H9 (cell line): ENCODE results near the gene SLC25A24. TPM values are rescaled to one million over a fixed set of nuclear protein-coding genes. Genes with fewer than 3 reads are reported as not detected.

Source experiments
- DNase-seq: peaks from one replicate; pipeline ENCODE4 v3.0.0-alpha.2; 2017
- H2AFZ ChIP-seq: one replicate; pipeline ENCODE4 v1.6.1; 2013; ENCODE audit warnings: mild to moderate bottlenecking, low read length, control low read depth, moderate library complexity
- H2AK5ac ChIP-seq: 2 replicates; pipeline ENCODE4 v1.6.1; 2013; ENCODE audit warnings: low read length, control low read depth, mixed read lengths; ENCODE audit not compliant: insufficient read length
- H2BK120ac ChIP-seq: one replicate; pipeline ENCODE4 v1.6.1; 2013; ENCODE audit warnings: low read depth, mild to moderate bottlenecking, low read length, control low read depth, inconsistent platforms; ENCODE audit not compliant: poor library complexity, severe bottlenecking
- H2BK12ac ChIP-seq: 2 replicates; pipeline ENCODE4 v1.6.1; 2013; ENCODE audit warnings: low read length, control low read depth, mixed read lengths, low read depth; ENCODE audit not compliant: insufficient read length
- H2BK15ac ChIP-seq: 2 replicates; pipeline ENCODE4 v1.6.1; 2013; ENCODE audit warnings: low read depth, low read length, control low read depth
- H2BK20ac ChIP-seq: one replicate; pipeline ENCODE4 v1.6.1; 2013; ENCODE audit warnings: low read depth, mild to moderate bottlenecking, low read length, control low read depth, inconsistent platforms; ENCODE audit not compliant: poor library complexity, severe bottlenecking
- H2BK5ac ChIP-seq: 2 replicates; pipeline ENCODE4 v1.6.1; 2013; ENCODE audit warnings: low read length, control low read depth, mixed read lengths; ENCODE audit not compliant: insufficient read length
- H3K14ac ChIP-seq: 2 replicates; pipeline ENCODE4 v1.6.1; 2013; ENCODE audit warnings: low read length, control low read depth; ENCODE audit not compliant: insufficient read depth
- H3K18ac ChIP-seq: 2 replicates; pipeline ENCODE4 v1.6.1; 2013; ENCODE audit warnings: low read depth, mild to moderate bottlenecking, mixed read lengths, low read length, control low read depth; ENCODE audit not compliant: insufficient read length
- H3K23ac ChIP-seq: 2 replicates; pipeline ENCODE4 v1.6.1; 2013; ENCODE audit warnings: low read length, control low read depth, mixed read lengths, low read depth; ENCODE audit not compliant: insufficient read length
- H3K23me2 ChIP-seq: 2 replicates; pipeline ENCODE4 v1.6.1; 2013; ENCODE audit warnings: low read depth, mild to moderate bottlenecking, mixed read lengths, low read length, control low read depth; ENCODE audit not compliant: insufficient read length, poor library complexity, severe bottlenecking
- H3K27ac ChIP-seq: 2 replicates; pipeline ENCODE4 v1.5.1; 2013; ENCODE audit warnings: low read length, control low read depth, mixed read lengths, low read depth; ENCODE audit not compliant: insufficient read length
- H3K27me3 ChIP-seq: 2 replicates; pipeline ENCODE4 v1.6.1; 2013; ENCODE audit warnings: low read length, control low read depth, inconsistent platforms; ENCODE audit not compliant: insufficient read depth
- H3K4ac ChIP-seq: 2 replicates; pipeline ENCODE4 v1.6.1; 2013; ENCODE audit warnings: low read depth, mild to moderate bottlenecking, control low read depth, inconsistent platforms, low read length, moderate library complexity
- H3K4me1 ChIP-seq: 2 replicates; pipeline ENCODE4 v1.6.1; 2013; ENCODE audit warnings: low read length, control low read depth, inconsistent platforms; ENCODE audit not compliant: insufficient read depth
- H3K4me2 ChIP-seq: 2 replicates; pipeline ENCODE4 v1.6.1; 2013; ENCODE audit warnings: low read length, control low read depth, mixed read lengths; ENCODE audit not compliant: insufficient read length, insufficient read depth
- H3K56ac ChIP-seq: 2 replicates; pipeline ENCODE4 v1.6.1; 2013; ENCODE audit warnings: low read depth, mild to moderate bottlenecking, mixed read lengths, low read length, control low read depth; ENCODE audit not compliant: insufficient read length
- H3K79me1 ChIP-seq: 2 replicates; pipeline ENCODE4 v1.6.1; 2013; ENCODE audit warnings: low read depth, mild to moderate bottlenecking, moderate library complexity, low read length, control low read depth, inconsistent platforms; ENCODE audit not compliant: insufficient read depth, poor library complexity, severe bottlenecking
- H3K79me2 ChIP-seq: 2 replicates; pipeline ENCODE4 v1.6.1; 2013; ENCODE audit warnings: low read length, control low read depth, inconsistent platforms; ENCODE audit not compliant: insufficient read depth
- H3K9ac ChIP-seq: 2 replicates; pipeline ENCODE4 v1.6.1; 2013; ENCODE audit warnings: low read length, control low read depth, mixed read lengths; ENCODE audit not compliant: insufficient read length; ENCODE audit errors: extremely low read depth
- H3K9me3 ChIP-seq: one replicate; pipeline ENCODE4 v1.6.1; 2013; ENCODE audit warnings: low read depth, low read length, inconsistent platforms; ENCODE audit not compliant: control insufficient read depth
- H3T11ph ChIP-seq: one replicate; pipeline ENCODE4 v1.6.1; 2013; ENCODE audit warnings: mild to moderate bottlenecking, low read length, control low read depth, inconsistent platforms
- H4K20me1 ChIP-seq: one replicate; pipeline ENCODE4 v1.6.1; 2013; ENCODE audit not compliant: control insufficient read depth, insufficient read length, insufficient read depth
- H4K5ac ChIP-seq: 2 replicates; pipeline ENCODE4 v1.6.1; 2013; ENCODE audit warnings: low read depth, mild to moderate bottlenecking, mixed read lengths, low read length, control low read depth; ENCODE audit not compliant: insufficient read length
- H4K8ac ChIP-seq: replicated peaks from 2 replicates; pipeline ENCODE4 v1.6.1; 2013; ENCODE audit warnings: low read length, control low read depth, mixed read lengths, low read depth; ENCODE audit not compliant: insufficient read length
- H4K91ac ChIP-seq: 2 replicates; pipeline ENCODE4 v1.6.1; 2013; ENCODE audit warnings: low read depth, mild to moderate bottlenecking, moderate library complexity, mixed read lengths, low read length, control low read depth; ENCODE audit not compliant: insufficient read length
- H3K27ac Mint-ChIP-seq, 3 experiments: 2 replicates in 2 of 3; 3 replicates in 1 of 3; pipeline ENCODE4 v1.8.0; 2020 to 2021; ENCODE audit warnings: mixed read lengths in 3 of 3, mild to moderate bottlenecking in 1 of 3, moderate library complexity in 1 of 3
- H3K27me3 Mint-ChIP-seq: 2 replicates; pipeline ENCODE4 v1.8.0; 2021; ENCODE audit warnings: low read depth, mild to moderate bottlenecking, moderate library complexity, mixed read lengths
- H3K36me3 Mint-ChIP-seq, 3 experiments: 2 replicates in 2 of 3; 3 replicates in 1 of 3; pipeline ENCODE4 v1.8.0; 2020 to 2021; ENCODE audit warnings: low read depth in 3 of 3, mixed read lengths in 3 of 3; ENCODE audit not compliant: insufficient read depth in 1 of 3
- H3K4me1 Mint-ChIP-seq, 2 experiments: 2 replicates each; pipeline ENCODE4 v1.8.0; 2020; ENCODE audit warnings: mixed read lengths in 2 of 2
- H3K4me3 Mint-ChIP-seq, 2 experiments: 2 replicates in 1 of 2; 3 replicates in 1 of 2; pipeline ENCODE4 v1.8.0; 2020 to 2021; ENCODE audit warnings: mild to moderate bottlenecking in 2 of 2, mixed read lengths in 2 of 2, moderate library complexity in 1 of 2
- H3K9me3 Mint-ChIP-seq, 2 experiments: 2 replicates in 1 of 2; 3 replicates in 1 of 2; pipeline ENCODE4 v1.8.0; 2020; ENCODE audit warnings: mild to moderate bottlenecking in 2 of 2, mixed read lengths in 2 of 2, moderate library complexity in 1 of 2
- CTCF ChIP-seq: fragments of 200-600 bp; sonication (generic); conservative IDR thresholded peaks from 3 replicates; pipeline ENCODE4 v1.8.0; 2021; ENCODE audit warnings: antibody characterized with exemption, mild to moderate bottlenecking
- WGBS: extraction: QIAGEN DNeasy Blood & Tissue Kit; methylation state at CpG from one replicate; pipeline ENCODE4 v1.1.7; 2013; ENCODE audit warnings: missing lambda C conversion rate, low lambda C conversion rate, mixed read lengths; ENCODE audit not compliant: insufficient read length; ENCODE audit errors: extremely low coverage; 5-methylcytosine and 5-hydroxymethylcytosine counted together
- total RNA-seq: library from RNA; stranded (reverse); gene quantifications from 2 replicates; pipeline ENCODE4 v1.2.1, GENCODE V29; 2021

The SLC25A24 gene
- total RNA-seq, 1 experiment from 2014 or later = 35.1 TPM

GRCh38 chr1:108142773-108143394 is 57.3 kb downstream of the SLC25A24 start:
- Mint-ChIP-seq H3K36me3 (peaks cover 20 to 78% (median 55%) of the 10 kb centered on the region in 3 experiments), H3K27ac (no peak overlapping the region), H3K4me3 (no peak overlapping the region), H3K27me3 (no peaks in the 10 kb centered on the region), H3K9me3 (peaks cover 0 to 7% of the 10 kb centered on the region in 2 experiments; a peak in 4 of 5 replicates), H3K4me1 (no peaks in the 10 kb centered on the region)
- H3K4me2 ChIP-seq = no peak overlapping the region
- H3K27me3 ChIP-seq = no peaks in the 10 kb centered on the region
- H4K91ac ChIP-seq = no peak overlapping the region
- H3K56ac ChIP-seq = no peak overlapping the region
- H2BK15ac ChIP-seq = no peak overlapping the region
- no peak for DNase-seq
- H3K23me2 ChIP-seq = no peaks in the 10 kb centered on the region
- no peak overlapping the region for H3K23ac ChIP-seq
- no peak for TF ChIP-seq CTCF
- no peaks in the 10 kb centered on the region for H3K9me3 ChIP-seq
- no peak overlapping the region for H3T11ph ChIP-seq
- no peaks in the 10 kb centered on the region for H3K79me1 ChIP-seq
- no peak overlapping the region for H4K5ac ChIP-seq
- H3K14ac ChIP-seq = no peak overlapping the region
- H2AK5ac ChIP-seq = no peak overlapping the region
- no peak overlapping the region for H3K27ac ChIP-seq
- no peak overlapping the region for H2BK12ac ChIP-seq
- no peak overlapping the region for H3K4ac ChIP-seq
- no peaks in the 10 kb centered on the region for H3K79me2 ChIP-seq
- no peak overlapping the region for H3K18ac ChIP-seq
- no peaks in the 10 kb centered on the region for H4K20me1 ChIP-seq
- no CpG with 5 or more reads among the region's 6 CpGs for WGBS
- no peak overlapping the region for H2BK20ac ChIP-seq
- H4K8ac ChIP-seq = no peak overlapping the region
- H2BK5ac ChIP-seq = no peak overlapping the region
- no peaks in the 10 kb centered on the region for H3K4me1 ChIP-seq
- H2BK120ac ChIP-seq = no peak overlapping the region
- no peak overlapping the region for H3K9ac ChIP-seq
- no peak overlapping the region for H2AFZ ChIP-seq
